ENCODE measurements around the gene GRPEL2.

Gene GRPEL2

DNA sequence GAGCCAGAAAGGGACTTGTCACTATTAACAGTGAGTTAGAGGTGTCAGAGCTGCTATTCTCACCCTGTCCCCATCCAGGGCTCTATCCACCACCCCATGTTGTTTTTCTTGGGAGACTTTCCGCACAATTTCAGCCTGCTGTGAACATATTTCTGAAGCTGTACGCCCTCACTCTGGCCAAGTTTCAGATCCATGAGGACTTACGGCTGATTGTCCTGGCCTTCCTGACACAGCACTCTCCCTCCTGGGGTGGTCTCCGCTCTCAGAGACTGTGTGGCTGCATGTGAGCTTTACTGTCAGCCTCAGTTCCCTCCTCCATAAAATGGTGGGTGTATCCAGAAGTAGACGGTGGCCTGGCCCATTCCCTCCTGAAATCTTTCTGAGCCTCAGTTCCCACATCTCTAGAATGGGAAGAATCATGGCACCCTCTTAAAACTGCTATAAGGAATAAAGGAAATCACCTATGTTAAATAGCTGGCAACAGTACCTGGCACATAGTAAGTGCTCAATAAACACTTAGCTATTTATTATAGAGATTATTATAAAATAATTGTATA lies 34.6 kb downstream of the GRPEL2 start:
- Histone ChIP-seq H3K4me1 (ENCODE audit: control insufficient read depth in 1 of 2, insufficient read depth in 2 of 2, low read length in 2 of 2) (peaks cover 16 to 36% of the 10 kb centered on the region in 2 donors), H3K27me3 (ENCODE audit: low read depth, low read length) (no peaks in the 10 kb centered on the region), H3K27ac (ENCODE audit: low read length) (peak overlapping the region; percentile 78), H3K36me3 (ENCODE audit: control insufficient read depth in 1 of 2, insufficient read depth in 2 of 2, low read length in 2 of 2) (no peaks in the 10 kb centered on the region), H3K9me3 (ENCODE audit: control insufficient read depth in 1 of 2, low read length in 2 of 2) (no peaks in the 10 kb centered on the region), H3K4me3 (ENCODE audit: low read depth in 1 of 2, low read length in 2 of 2) (no peak overlapping the region)

DNA sequence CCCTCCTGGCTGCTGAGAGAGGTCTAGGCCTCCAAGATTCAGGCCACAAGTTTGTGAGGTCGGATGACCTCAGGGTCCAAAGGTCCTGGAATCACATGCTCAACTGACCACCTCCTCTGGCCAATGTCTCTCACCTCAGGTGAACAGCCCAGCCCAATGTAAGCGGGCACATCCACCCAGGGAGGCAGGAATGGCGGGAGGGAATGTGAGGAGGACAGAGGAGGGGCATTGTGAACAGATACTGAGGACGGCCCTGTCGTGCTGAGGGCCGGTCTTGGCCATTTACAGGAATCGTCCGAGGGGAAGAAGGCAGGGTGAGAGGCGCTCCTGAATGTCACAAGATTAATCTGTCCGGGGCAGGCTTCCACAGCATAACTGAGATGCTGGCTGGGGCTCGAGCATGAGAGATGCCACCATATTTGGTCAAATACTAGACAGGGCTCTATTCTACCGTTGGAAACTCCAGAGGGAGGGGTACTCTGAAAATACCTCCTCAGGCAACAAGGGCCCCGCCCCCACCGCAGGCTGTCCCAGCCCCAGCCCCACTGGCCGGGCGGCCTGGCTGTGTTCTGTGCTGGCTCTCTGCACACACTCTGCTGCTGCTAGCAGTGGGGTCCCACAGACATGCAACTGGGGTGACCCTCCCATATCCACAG lies 35.3 kb downstream of the GRPEL2 start:
- Histone ChIP-seq H3K4me3 (ENCODE audit: low read depth in 1 of 2, low read length in 2 of 2) (peak overlapping the region in 1 of 2 donors; percentile 48), H3K36me3 (ENCODE audit: control insufficient read depth in 1 of 2, insufficient read depth in 2 of 2, low read length in 2 of 2) (no peaks in the 10 kb centered on the region), H3K27ac (ENCODE audit: low read length) (peak overlapping the region; percentile 96), H3K27me3 (ENCODE audit: low read depth, low read length) (no peaks in the 10 kb centered on the region), H3K9me3 (ENCODE audit: control insufficient read depth in 1 of 2, low read length in 2 of 2) (no peaks in the 10 kb centered on the region), H3K4me1 (ENCODE audit: control insufficient read depth in 1 of 2, insufficient read depth in 2 of 2, low read length in 2 of 2) (peaks cover 16 to 36% of the 10 kb centered on the region in 2 donors)

DNA sequence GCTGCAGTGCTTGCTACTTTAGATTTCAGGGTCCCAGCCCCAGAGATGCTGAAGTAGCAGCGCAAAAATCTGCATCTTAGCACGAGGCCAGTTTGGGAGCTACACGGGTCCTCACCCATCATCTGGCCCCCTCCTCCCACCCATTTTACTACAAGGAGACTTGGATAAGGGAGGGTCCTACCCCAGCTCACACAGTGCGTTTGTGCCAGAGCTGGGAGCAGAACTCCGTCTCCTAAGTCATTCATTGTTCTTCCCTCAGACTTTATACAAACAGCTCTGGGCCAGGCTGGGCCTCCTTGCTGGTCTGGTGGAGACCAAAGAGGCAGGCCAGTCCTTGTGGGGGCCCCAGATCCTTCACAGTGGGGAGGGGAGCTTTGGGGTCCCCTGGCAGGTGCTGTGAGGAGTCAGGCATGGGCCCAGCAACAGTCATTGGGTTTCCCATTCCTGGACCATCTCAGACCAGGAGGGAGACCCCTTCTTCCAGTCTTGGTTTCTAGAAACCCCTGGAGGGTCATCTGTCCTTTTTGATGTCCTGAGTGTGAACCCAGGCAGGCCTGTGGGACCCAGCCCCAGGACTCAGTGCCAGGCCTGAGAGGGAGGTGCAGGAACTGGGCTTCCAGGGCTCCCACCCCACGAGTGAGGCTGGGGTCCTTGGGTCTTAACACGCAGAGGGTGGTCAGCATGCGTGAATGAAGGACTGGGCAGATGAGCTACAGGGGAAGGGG lies 36.1 kb downstream of the GRPEL2 start:
- H3K4me3 ChIP-seq (ENCODE audit: low read depth in 1 of 2, low read length in 2 of 2): peak overlapping the region; percentile 9 to 48
- H3K27ac ChIP-seq (ENCODE audit: low read length): peak overlapping the region; percentile 96
- no peaks in the 10 kb centered on the region for H3K9me3 ChIP-seq (ENCODE audit: control insufficient read depth in 1 of 2, low read length in 2 of 2)
- no peaks in the 10 kb centered on the region for H3K36me3 ChIP-seq (ENCODE audit: control insufficient read depth in 1 of 2, insufficient read depth in 2 of 2, low read length in 2 of 2)
- H3K4me1 ChIP-seq (ENCODE audit: control insufficient read depth in 1 of 2, insufficient read depth in 2 of 2, low read length in 2 of 2): peaks cover 16 to 36% of the 10 kb centered on the region in 2 donors
- no peaks in the 10 kb centered on the region for H3K27me3 ChIP-seq (ENCODE audit: low read depth, low read length)

DNA sequence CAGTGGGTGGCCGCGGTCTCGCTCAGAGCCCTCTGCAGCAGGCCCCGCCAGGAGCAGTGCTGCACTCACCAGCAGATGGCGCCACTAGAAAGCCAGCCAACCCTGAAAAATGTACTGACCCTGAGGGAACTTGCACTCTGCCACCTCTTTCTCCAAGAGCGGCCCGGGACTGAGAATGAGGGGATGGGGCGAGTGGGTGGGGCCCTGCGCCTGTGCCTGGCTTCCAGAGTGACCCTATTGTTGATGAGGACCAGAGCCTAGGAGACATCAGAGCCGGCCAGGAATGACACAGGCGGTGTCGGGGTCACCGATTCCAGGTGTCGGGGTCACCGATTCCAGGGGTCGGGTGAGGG lies 36.7 kb downstream of the GRPEL2 start:
- H3K27ac ChIP-seq (ENCODE audit: low read length): peak overlapping the region; percentile 96
- H3K27me3 ChIP-seq (ENCODE audit: low read depth, low read length): no peaks in the 10 kb centered on the region
- H3K9me3 ChIP-seq (ENCODE audit: control insufficient read depth in 1 of 2, low read length in 2 of 2): no peaks in the 10 kb centered on the region
- peak overlapping the region; percentile 9 to 48 for H3K4me3 ChIP-seq (ENCODE audit: low read depth in 1 of 2, low read length in 2 of 2)
- H3K36me3 ChIP-seq (ENCODE audit: control insufficient read depth in 1 of 2, insufficient read depth in 2 of 2, low read length in 2 of 2): no peaks in the 10 kb centered on the region
- H3K4me1 ChIP-seq (ENCODE audit: control insufficient read depth in 1 of 2, insufficient read depth in 2 of 2, low read length in 2 of 2): peaks cover 16 to 36% of the 10 kb centered on the region in 2 donors

DNA sequence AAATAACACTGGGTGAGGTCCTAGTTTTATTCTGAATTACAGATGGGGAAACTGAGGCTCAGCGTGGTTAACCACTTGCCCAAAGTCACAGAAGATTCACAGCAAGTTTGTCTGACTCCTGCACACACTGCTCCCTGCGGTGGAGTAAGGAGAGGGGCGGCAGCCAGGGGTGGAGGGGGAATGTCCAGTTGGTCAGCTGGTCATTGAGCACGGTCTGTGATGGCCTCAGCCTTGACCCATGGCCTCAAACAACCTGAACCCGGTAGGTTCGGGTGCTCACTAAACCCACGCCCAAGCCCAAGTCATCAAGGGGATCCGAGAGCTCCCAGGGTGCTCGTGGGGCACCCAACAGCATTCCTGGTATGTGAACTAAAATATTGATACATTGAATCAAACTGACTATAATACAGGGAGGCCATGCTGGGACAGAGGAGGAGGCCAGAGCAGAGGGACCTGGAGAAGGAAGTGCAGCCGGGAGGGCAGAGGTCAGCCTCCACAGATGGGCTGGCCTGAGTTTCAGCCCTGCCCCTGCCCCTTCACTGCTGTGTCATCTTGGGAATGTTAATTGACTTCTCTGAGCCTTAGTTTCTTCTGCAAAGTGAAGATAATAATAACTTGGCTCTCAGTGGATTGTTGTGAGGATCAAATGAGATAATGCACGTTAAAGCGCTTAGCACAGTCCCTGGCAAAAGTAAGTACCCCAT lies 37.4 kb downstream of the GRPEL2 start:
- peak overlapping the region; percentile 96 for H3K27ac ChIP-seq (ENCODE audit: low read length)
- peaks cover 16 to 41% of the 10 kb centered on the region in 2 donors for H3K4me1 ChIP-seq (ENCODE audit: control insufficient read depth in 1 of 2, insufficient read depth in 2 of 2, low read length in 2 of 2)
- H3K9me3 ChIP-seq (ENCODE audit: control insufficient read depth in 1 of 2, low read length in 2 of 2): no peaks in the 10 kb centered on the region
- no peaks in the 10 kb centered on the region for H3K27me3 ChIP-seq (ENCODE audit: low read depth, low read length)
- no peaks in the 10 kb centered on the region for H3K36me3 ChIP-seq (ENCODE audit: control insufficient read depth in 1 of 2, insufficient read depth in 2 of 2, low read length in 2 of 2)
- peak overlapping the region; percentile 15 to 48 for H3K4me3 ChIP-seq (ENCODE audit: low read depth in 1 of 2, low read length in 2 of 2)

DNA sequence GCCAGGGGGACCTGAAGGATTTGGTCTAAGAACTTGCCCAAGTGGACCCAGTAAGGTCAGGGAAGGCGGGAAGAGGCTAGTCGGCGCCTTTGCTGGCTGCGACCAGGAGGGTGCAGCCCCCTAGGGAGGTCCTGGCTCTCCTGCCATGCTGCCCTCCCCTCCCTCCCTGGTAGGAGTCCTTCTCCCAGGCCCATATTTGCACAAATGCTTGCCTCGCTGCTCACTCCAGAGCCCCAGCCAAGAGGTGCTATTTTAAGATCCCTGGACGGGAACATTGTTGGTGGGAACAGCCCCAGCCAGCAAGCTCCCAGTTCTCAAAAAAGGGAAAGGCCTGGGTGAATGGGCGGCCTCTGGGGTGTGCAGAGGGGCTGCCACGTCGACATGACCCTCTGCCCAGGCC lies 38.1 kb downstream of the GRPEL2 start:
- Histone ChIP-seq H3K4me3 (ENCODE audit: low read depth in 1 of 2, low read length in 2 of 2) (peak overlapping the region; percentile 15 to 48), H3K36me3 (ENCODE audit: control insufficient read depth in 1 of 2, insufficient read depth in 2 of 2, low read length in 2 of 2) (no peaks in the 10 kb centered on the region), H3K27ac (ENCODE audit: low read length) (peak overlapping the region; percentile 96), H3K9me3 (ENCODE audit: control insufficient read depth in 1 of 2, low read length in 2 of 2) (no peaks in the 10 kb centered on the region), H3K27me3 (ENCODE audit: low read depth, low read length) (no peaks in the 10 kb centered on the region), H3K4me1 (ENCODE audit: control insufficient read depth in 1 of 2, insufficient read depth in 2 of 2, low read length in 2 of 2) (peaks cover 16 to 38% of the 10 kb centered on the region in 2 donors)

DNA sequence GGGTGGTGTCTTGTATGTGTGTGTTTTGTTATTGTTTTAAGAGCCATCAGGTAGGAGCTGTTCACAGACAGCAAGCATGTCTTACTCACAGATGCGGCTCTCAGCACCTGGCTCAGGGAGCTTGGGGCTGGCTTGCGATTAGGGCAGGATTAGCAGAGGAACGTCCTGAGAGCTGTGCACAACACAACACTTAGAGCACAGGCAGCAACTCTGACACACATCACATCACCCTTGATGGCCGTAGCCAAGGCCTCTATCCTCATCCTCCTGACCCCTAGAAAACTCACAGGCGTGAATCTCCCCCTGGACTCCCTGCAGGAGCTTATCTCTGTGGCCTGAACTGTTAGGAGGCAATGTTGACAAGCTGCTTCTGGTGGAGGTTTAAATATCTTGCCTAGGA lies 40.9 kb downstream of the GRPEL2 start:
- Histone ChIP-seq H3K36me3 (ENCODE audit: control insufficient read depth in 1 of 2, insufficient read depth in 2 of 2, low read length in 2 of 2) (no peaks in the 10 kb centered on the region), H3K9me3 (ENCODE audit: control insufficient read depth in 1 of 2, low read length in 2 of 2) (no peaks in the 10 kb centered on the region), H3K27me3 (ENCODE audit: low read depth, low read length) (no peaks in the 10 kb centered on the region), H3K4me3 (ENCODE audit: low read depth in 1 of 2, low read length in 2 of 2) (no peak overlapping the region), H3K4me1 (ENCODE audit: control insufficient read depth in 1 of 2, insufficient read depth in 2 of 2, low read length in 2 of 2) (peaks cover 15 to 17% of the 10 kb centered on the region in 2 donors), H3K27ac (ENCODE audit: low read length) (peak overlapping the region; percentile 76)

DNA sequence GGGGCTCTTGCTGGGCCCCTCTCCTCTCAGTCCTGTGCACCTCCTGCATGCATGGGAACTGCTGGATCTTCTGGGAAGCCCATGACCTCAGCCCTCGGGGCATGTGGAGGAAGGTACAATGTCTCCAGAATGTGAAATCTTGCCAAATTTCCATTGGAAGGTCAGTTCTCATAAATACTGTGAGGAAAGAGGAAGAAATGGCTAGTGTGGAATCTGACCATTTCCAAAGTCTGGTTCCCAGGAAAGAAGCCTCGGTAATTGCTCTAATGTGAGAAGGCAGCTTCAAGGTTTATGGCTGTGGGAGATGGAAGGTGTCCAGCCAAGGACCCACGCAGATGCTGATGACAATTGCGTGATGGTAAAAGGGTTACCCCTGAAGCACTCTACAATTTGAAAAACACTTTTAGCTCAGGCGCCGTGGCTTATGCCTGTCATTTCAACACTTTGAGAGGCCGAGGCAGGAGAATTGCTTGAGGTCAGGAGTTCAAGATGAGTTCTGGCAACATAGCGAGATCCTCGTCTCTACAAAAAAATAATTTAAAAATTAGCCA lies 41.9 kb downstream of the GRPEL2 start:
- H3K4me1 ChIP-seq (ENCODE audit: control insufficient read depth in 1 of 2, insufficient read depth in 2 of 2, low read length in 2 of 2): peaks cover 10 to 17% of the 10 kb centered on the region in 2 donors
- H3K4me3 ChIP-seq (ENCODE audit: low read depth in 1 of 2, low read length in 2 of 2): peak overlapping the region in 1 of 2 donors; percentile 7

DNA sequence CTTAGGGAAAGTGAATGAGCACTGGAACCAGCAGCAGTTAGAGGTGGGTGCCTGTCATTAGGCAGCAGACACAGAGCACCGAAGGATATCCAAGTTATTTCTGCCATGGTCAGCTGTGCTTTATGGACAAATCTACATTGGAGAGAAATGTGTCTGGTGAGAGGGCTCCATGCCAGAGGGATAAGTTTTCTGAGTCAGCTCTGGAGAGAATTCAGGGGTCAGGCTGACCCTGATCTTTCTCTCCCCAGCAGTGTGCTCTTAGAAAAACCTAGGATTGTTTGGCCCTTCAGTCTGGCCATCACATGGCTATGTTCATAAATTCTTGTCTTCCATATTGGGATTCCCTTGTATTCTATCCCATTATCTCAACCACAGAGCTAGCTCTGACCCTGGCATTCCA lies 42.7 kb downstream of the GRPEL2 start:
- Histone ChIP-seq H3K9me3 (ENCODE audit: control insufficient read depth in 1 of 2, low read length in 2 of 2) (no peaks in the 10 kb centered on the region), H3K4me1 (ENCODE audit: control insufficient read depth in 1 of 2, insufficient read depth in 2 of 2, low read length in 2 of 2) (peaks cover 2 to 17% of the 10 kb centered on the region in 2 donors), H3K27ac (ENCODE audit: low read length) (peak overlapping the region; percentile 76), H3K36me3 (ENCODE audit: control insufficient read depth in 1 of 2, insufficient read depth in 2 of 2, low read length in 2 of 2) (no peaks in the 10 kb centered on the region), H3K27me3 (ENCODE audit: low read depth, low read length) (no peaks in the 10 kb centered on the region), H3K4me3 (ENCODE audit: low read depth in 1 of 2, low read length in 2 of 2) (peak overlapping the region in 1 of 2 donors; percentile 20)

More for the DNA sequence above, 41.9 kb downstream of the GRPEL2 start:
- Histone ChIP-seq H3K27me3 (ENCODE audit: low read depth, low read length) (no peaks in the 10 kb centered on the region), H3K27ac (ENCODE audit: low read length) (peak overlapping the region; percentile 76), H3K9me3 (ENCODE audit: control insufficient read depth in 1 of 2, low read length in 2 of 2) (no peaks in the 10 kb centered on the region), H3K36me3 (ENCODE audit: control insufficient read depth in 1 of 2, insufficient read depth in 2 of 2, low read length in 2 of 2) (no peaks in the 10 kb centered on the region)

DNA sequence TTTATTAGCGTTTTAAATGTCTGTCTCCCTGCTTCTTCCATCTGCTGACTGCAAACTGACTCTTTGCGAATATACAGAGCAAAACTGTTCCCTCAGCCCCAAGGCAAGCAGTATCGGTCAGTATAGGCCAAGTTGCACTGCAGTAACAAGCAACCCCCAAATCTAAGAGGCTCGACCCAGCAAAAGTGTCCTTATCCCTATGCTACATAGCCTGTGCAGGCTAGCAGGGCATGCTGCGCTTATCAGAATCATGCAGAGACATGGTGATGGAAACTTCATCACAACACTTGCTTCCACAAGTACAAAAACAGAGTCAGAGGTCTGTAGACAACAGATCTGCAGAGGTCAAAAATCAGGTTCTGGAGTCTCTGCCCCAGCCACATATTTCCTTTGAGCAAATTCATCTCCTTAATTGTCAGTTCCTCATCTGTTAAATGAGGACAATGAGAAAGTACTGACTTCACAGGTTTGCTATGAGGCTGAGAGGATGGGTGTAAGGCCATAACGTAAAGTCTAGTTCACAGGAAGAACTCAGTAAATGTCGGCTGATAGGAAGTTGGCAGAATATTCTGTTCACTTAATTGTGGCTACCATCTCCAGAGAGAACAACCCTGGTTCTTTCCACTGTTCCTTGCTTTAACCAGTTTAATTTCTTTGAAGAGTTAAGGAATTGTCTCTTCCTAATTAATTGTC lies 43.3 kb downstream of the GRPEL2 start:
- Histone ChIP-seq H3K27ac (ENCODE audit: low read length) (peak overlapping the region; percentile 76), H3K27me3 (ENCODE audit: low read depth, low read length) (no peaks in the 10 kb centered on the region), H3K36me3 (ENCODE audit: control insufficient read depth in 1 of 2, insufficient read depth in 2 of 2, low read length in 2 of 2) (no peaks in the 10 kb centered on the region), H3K4me3 (ENCODE audit: low read depth in 1 of 2, low read length in 2 of 2) (peak overlapping the region in 1 of 2 donors; percentile 20), H3K9me3 (ENCODE audit: control insufficient read depth in 1 of 2, low read length in 2 of 2) (no peaks in the 10 kb centered on the region), H3K4me1 (ENCODE audit: control insufficient read depth in 1 of 2, insufficient read depth in 2 of 2, low read length in 2 of 2) (peaks cover 0 to 17% of the 10 kb centered on the region in 2 donors)

All from muscle layer of duodenum (tissue), 2 donors.